ENCODE data around the gene SLC30A2.

The SLC30A2 gene

GRCh38 chr1:26020941-26021646 is 24.8 kb downstream of the SLC30A2 start:
- no peak for DNase-seq

GRCh38 chr1:26020330-26020768 is 25.6 kb downstream of the SLC30A2 start:
- DNase-seq: no peak

- no peak for DNase-seq
Observed at GRCh38 chr1:26019641-26020315, 26.1 kb downstream of the SLC30A2 start.

GRCh38 chr1:26017606-26018005 is 28.3 kb downstream of the SLC30A2 start:
- DNase-seq: no peak

GRCh38 chr1:26016953-26017545 is 28.9 kb downstream of the SLC30A2 start:
- no peak for DNase-seq

GRCh38 chr1:26016258-26016952 is 29.5 kb downstream of the SLC30A2 start:
- no peak for DNase-seq

GRCh38 chr1:26015358-26015757 is 30.6 kb downstream of the SLC30A2 start:
- no peak for DNase-seq

GRCh38 chr1:26014179-26014578 is 31.7 kb downstream of the SLC30A2 start:
- no peak for DNase-seq

- DNase-seq: no peak
Observed at GRCh38 chr1:26012864-26013263, 33.1 kb downstream of the SLC30A2 start.

GRCh38 chr1:26010825-26011224 is 35.1 kb downstream of the SLC30A2 start:
- no peak for DNase-seq

GRCh38 chr1:26009796-26010447 is 36.0 kb downstream of the SLC30A2 start:
- no peak for DNase-seq

GRCh38 chr1:26006710-26007109 is 39.2 kb downstream of the SLC30A2 start:
- no peak for DNase-seq

GRCh38 chr1:26005434-26006105 is 40.3 kb downstream of the SLC30A2 start:
- no peak for DNase-seq

GRCh38 chr1:26003756-26004155 is 42.2 kb downstream of the SLC30A2 start:
- DNase-seq: no peak

- no peak for DNase-seq
Observed at GRCh38 chr1:26003262-26003661, 42.7 kb downstream of the SLC30A2 start.

- no peak for DNase-seq
Observed at GRCh38 chr1:25999041-25999800, 46.7 kb downstream of the SLC30A2 start.

- DNase-seq: peak; percentile 93
Observed at GRCh38 chr1:25997828-25998761, 47.8 kb downstream of the SLC30A2 start, which contains the start of gene PAFAH2. TSS of gene PAFAH2 (minus strand) at chr1:25998063. CDS start at chr1:25990816, 7,247 bp downstream.

GRCh38 chr1:25996966-25997827 is 48.7 kb downstream of the SLC30A2 start:
- no peak for DNase-seq
